HepG2 (cell line): ENCODE results near the gene ADCY9. TPM values are rescaled to one million over a fixed set of nuclear protein-coding genes. Genes with fewer than 3 reads are reported as not detected.

Experiments used
- ATF1 ChIP-seq: IDR thresholded peaks from 2 replicates; pipeline ENCODE4 v1.6.1; 2016; ENCODE audit warnings: mild to moderate bottlenecking, control low read depth
- BORCS8-MEF2B ChIP-seq: sonication (generic); formaldehyde crosslinking; IDR thresholded peaks from 2 replicates; pipeline ENCODE4 v1.8.0; 2022; ENCODE audit warnings: mild to moderate bottlenecking, missing genetic modification reagents
- CHD4 ChIP-seq: fragments of 200-600 bp; sonication (generic); IDR thresholded peaks from 2 replicates; pipeline ENCODE4 v1.7.0; 2017; ENCODE audit warnings: mild to moderate bottlenecking, low read length, borderline replicate concordance
- ELF3 ChIP-seq: IDR thresholded peaks from 2 replicates; pipeline ENCODE4 v1.6.1; 2016; ENCODE audit warnings: missing genetic modification reagents, missing compliant biosample characterization
- HIVEP1 ChIP-seq: sonication (generic); formaldehyde crosslinking; IDR thresholded peaks from 2 replicates; pipeline ENCODE4 v1.4.0; 2020; ENCODE audit warnings: mild to moderate bottlenecking, missing genetic modification reagents
- IKZF1 ChIP-seq: fragments of 450-650 bp; IDR thresholded peaks from 2 replicates; pipeline ENCODE4 v1.7.1; 2016
- KLF15 ChIP-seq: sonication (generic); formaldehyde crosslinking; IDR thresholded peaks from 2 replicates; pipeline ENCODE4 v1.8.1; 2023; ENCODE audit warnings: borderline replicate concordance, mild to moderate bottlenecking, inconsistent platforms, missing genetic modification reagents, mixed read lengths
- MED13 ChIP-seq: sonication (generic); formaldehyde crosslinking; IDR thresholded peaks from 2 replicates; pipeline ENCODE4 v1.5.0; 2020; ENCODE audit warnings: missing genetic modification reagents
- SP4 ChIP-seq: sonication (generic); formaldehyde crosslinking; IDR thresholded peaks from 2 replicates; pipeline ENCODE4 v1.8.1; 2023; ENCODE audit warnings: mild to moderate bottlenecking, missing genetic modification reagents
- ZBTB40 ChIP-seq, 2 experiments: fragments of 450-650 bp in 1 of 2; sonication (generic) in 1 of 2; formaldehyde crosslinking in 1 of 2; IDR thresholded peaks; 2 replicates each; pipeline versions ENCODE4 v1.6.1 to v1.8.0; 2016 to 2022; ENCODE audit warnings: antibody characterized with exemption in 1 of 2, mild to moderate bottlenecking in 1 of 2, missing genetic modification reagents in 1 of 2
- ZFP37 ChIP-seq: sonication (generic); formaldehyde crosslinking; IDR thresholded peaks from 2 replicates; pipeline ENCODE4 v1.4.0; 2020; ENCODE audit warnings: missing genetic modification reagents, borderline replicate concordance
- ZIK1 ChIP-seq: sonication (generic); formaldehyde crosslinking; IDR thresholded peaks from 2 replicates; pipeline ENCODE4 v1.5.0; 2020; ENCODE audit warnings: mild to moderate bottlenecking, low read depth, missing genetic modification reagents, borderline replicate concordance
- ZKSCAN8 ChIP-seq: IDR thresholded peaks from 2 replicates; pipeline ENCODE4 v1.6.1; 2016; ENCODE audit warnings: borderline replicate concordance, missing genetic modification reagents, missing compliant biosample characterization
- ZNF83 ChIP-seq: sonication (generic); formaldehyde crosslinking; IDR thresholded peaks from 2 replicates; pipeline ENCODE4 v1.4.0; 2020; ENCODE audit warnings: missing genetic modification reagents, mild to moderate bottlenecking, borderline replicate concordance
- polyA plus RNA-seq, 8 experiments: library from polyadenylated mRNA; depleted of rRNA in 3 of 8; stranded (reverse) in 7 of 8; unstranded in 1 of 8; fragments of >200 nt; fragmentation: Illumina TruSeq in 4 of 8; extraction: Trizol in 4 of 8; gene quantifications; 2 replicates each; pipeline versions ENCODE4 v1.2.1 to v1.2.3, GENCODE V29; 2011 to 2016; ENCODE audit warnings: low read depth in 4 of 8, missing spikeins in 1 of 8, mixed read lengths in 1 of 8; ENCODE audit not compliant: insufficient read depth in 1 of 8
- total RNA-seq, 5 experiments: library from RNA; depleted of rRNA; stranded (reverse); fragments of >200 nt; fragmentation: Illumina TruSeq; extraction: Trizol; gene quantifications; 2 replicates each; pipeline ENCODE4 v1.2.3, GENCODE V29; 2016; ENCODE audit warnings: low read depth in 1 of 5
- TF ChIP-seq, protein P1 (sequence below): sonication (generic); formaldehyde crosslinking; IDR thresholded peaks from 2 replicates; pipeline ENCODE4 v1.4.0; 2020; ENCODE audit warnings: missing genetic modification reagents, borderline replicate concordance

ADCY9 gene
- total and polyA plus RNA-seq, 2 of the 13 experiments (the other 11 are each of a cell fraction or from before 2014, with no cell fraction given): 11.2 to 13.9 TPM

- no peak for TF ChIP-seq SP4 (CRISPR knock-in tag)
- no peak for TF ChIP-seq HIVEP1
- no peak for TF ChIP-seq ZFP37 (CRISPR knock-in tag)
- no peak for TF ChIP-seq ELF3 (CRISPR knock-in tag)
- no peak for TF ChIP-seq ZBTB40 (IDR thresholded peaks at IDR 0.05)
- TF ChIP-seq ZBTB40 (CRISPR knock-in tag; IDR thresholded peaks at IDR 0.05): 0 out of 2 replicates have a peak, but pooled peaks have one; percentile 33
- TF ChIP-seq, protein P1, sequence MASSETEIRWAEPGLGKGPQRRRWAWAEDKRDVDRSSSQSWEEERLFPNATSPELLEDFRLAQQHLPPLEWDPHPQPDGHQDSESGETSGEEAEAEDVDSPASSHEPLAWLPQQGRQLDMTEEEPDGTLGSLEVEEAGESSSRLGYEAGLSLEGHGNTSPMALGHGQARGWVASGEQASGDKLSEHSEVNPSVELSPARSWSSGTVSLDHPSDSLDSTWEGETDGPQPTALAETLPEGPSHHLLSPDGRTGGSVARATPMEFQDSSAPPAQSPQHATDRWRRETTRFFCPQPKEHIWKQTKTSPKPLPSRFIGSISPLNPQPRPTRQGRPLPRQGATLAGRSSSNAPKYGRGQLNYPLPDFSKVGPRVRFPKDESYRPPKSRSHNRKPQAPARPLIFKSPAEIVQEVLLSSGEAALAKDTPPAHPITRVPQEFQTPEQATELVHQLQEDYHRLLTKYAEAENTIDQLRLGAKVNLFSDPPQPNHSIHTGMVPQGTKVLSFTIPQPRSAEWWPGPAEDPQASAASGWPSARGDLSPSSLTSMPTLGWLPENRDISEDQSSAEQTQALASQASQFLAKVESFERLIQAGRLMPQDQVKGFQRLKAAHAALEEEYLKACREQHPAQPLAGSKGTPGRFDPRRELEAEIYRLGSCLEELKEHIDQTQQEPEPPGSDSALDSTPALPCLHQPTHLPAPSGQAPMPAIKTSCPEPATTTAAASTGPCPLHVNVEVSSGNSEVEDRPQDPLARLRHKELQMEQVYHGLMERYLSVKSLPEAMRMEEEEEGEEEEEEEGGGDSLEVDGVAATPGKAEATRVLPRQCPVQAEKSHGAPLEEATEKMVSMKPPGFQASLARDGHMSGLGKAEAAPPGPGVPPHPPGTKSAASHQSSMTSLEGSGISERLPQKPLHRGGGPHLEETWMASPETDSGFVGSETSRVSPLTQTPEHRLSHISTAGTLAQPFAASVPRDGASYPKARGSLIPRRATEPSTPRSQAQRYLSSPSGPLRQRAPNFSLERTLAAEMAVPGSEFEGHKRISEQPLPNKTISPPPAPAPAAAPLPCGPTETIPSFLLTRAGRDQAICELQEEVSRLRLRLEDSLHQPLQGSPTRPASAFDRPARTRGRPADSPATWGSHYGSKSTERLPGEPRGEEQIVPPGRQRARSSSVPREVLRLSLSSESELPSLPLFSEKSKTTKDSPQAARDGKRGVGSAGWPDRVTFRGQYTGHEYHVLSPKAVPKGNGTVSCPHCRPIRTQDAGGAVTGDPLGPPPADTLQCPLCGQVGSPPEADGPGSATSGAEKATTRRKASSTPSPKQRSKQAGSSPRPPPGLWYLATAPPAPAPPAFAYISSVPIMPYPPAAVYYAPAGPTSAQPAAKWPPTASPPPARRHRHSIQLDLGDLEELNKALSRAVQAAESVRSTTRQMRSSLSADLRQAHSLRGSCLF (CRISPR knock-in tag): no peak
- no peak for TF ChIP-seq BORCS8-MEF2B (CRISPR knock-in tag)
- TF ChIP-seq ZKSCAN8: no peak
- no peak for TF ChIP-seq MED13 (CRISPR knock-in tag)
- TF ChIP-seq KLF15: no peak
- no peak for TF ChIP-seq CHD4
- TF ChIP-seq IKZF1: no peak
- no peak for TF ChIP-seq ZNF83
- no peak for TF ChIP-seq ZIK1
- TF ChIP-seq ATF1: no peak
Observed at GRCh38 chr16:4113358-4114256, 2.6 kb downstream of the ADCY9 start (continued).
